ENCODE data around the gene PLCB2.

GRCh38 chr15:40333922-40334492 lies 26.3 kb upstream of the PLCB2 start:
- no peak for TF ChIP-seq CTCF (tag by site-specific recombination; IDR thresholded peaks at IDR 0.05)
- peak; percentile 65 for TF ChIP-seq ZNF629 (tag by site-specific recombination; IDR thresholded peaks at IDR 0.05)
- TF ChIP-seq PATZ1 (tag by site-specific recombination; IDR thresholded peaks at IDR 0.05) = no peak
- TF ChIP-seq MYNN (tag by site-specific recombination; IDR thresholded peaks at IDR 0.05; ENCODE audit: borderline replicate concordance) = no peak
- TF ChIP-seq ZNF274 (IDR thresholded peaks at IDR 0.05; ENCODE audit: low read length) = no peak
- no peak for TF ChIP-seq ZNF274 (tag by site-specific recombination; IDR thresholded peaks at IDR 0.05; ENCODE audit: borderline replicate concordance)
- no peak for TF ChIP-seq ZNF830 (tag by site-specific recombination; IDR thresholded peaks at IDR 0.05; ENCODE audit: low read depth)
- no peak for TF ChIP-seq ZNF664 (tag by site-specific recombination; IDR thresholded peaks at IDR 0.05)
- no peak for TF ChIP-seq ZNF776 (tag by site-specific recombination; IDR thresholded peaks at IDR 0.05; ENCODE audit: borderline replicate concordance)
- TF ChIP-seq GFI1B (tag by site-specific recombination; IDR thresholded peaks at IDR 0.05) = no peak
